ENCODE data around the gene SORCS2.

Gene SORCS2

DNA sequence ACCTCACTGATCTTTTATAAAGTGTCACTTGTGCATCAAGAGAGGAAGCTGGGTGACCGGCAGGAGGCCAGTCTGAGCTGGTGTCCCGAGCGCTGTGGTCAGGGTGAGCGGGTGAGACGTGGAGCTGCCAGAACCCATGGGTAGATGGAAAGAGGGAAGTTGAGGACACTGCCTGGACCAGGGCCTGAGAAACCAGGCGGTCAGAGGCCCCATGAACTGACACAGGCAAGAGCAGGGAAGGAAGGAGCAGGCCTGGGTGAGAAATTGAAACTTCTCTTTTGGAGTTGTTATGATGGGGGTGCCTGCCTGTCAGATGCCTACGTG, 554.7 kb downstream of the SORCS2 start:
- Histone ChIP-seq H4K20me1 (ENCODE audit: insufficient read depth, low read length) (no peaks in the 10 kb centered on the region), H3K27me3 (ENCODE audit: low read depth, low read length) (no peaks in the 10 kb centered on the region), H3K4me1 (ENCODE audit: low read length) (peaks cover 14% of the 10 kb centered on the region), H3K9ac (ENCODE audit: low read length) (no peak overlapping the region), H3K4me3 (ENCODE audit: low read length) (no peak overlapping the region), H3K9me3 (ENCODE audit: insufficient read depth, low read length) (no peaks in the 10 kb centered on the region), H3K4me2 (ENCODE audit: low read length) (no peak overlapping the region), H3K79me2 (ENCODE audit: low read length) (no peaks in the 10 kb centered on the region), H3K27ac (ENCODE audit: low read length) (no peak overlapping the region), H3K36me3 (replicated peaks; ENCODE audit: low read depth, low read length) (no peaks in the 10 kb centered on the region), H2AFZ (ENCODE audit: low read depth, low read length) (no peak overlapping the region)
- TF ChIP-seq, protein P1, sequence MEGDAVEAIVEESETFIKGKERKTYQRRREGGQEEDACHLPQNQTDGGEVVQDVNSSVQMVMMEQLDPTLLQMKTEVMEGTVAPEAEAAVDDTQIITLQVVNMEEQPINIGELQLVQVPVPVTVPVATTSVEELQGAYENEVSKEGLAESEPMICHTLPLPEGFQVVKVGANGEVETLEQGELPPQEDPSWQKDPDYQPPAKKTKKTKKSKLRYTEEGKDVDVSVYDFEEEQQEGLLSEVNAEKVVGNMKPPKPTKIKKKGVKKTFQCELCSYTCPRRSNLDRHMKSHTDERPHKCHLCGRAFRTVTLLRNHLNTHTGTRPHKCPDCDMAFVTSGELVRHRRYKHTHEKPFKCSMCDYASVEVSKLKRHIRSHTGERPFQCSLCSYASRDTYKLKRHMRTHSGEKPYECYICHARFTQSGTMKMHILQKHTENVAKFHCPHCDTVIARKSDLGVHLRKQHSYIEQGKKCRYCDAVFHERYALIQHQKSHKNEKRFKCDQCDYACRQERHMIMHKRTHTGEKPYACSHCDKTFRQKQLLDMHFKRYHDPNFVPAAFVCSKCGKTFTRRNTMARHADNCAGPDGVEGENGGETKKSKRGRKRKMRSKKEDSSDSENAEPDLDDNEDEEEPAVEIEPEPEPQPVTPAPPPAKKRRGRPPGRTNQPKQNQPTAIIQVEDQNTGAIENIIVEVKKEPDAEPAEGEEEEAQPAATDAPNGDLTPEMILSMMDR (IDR thresholded peaks at IDR 0.05; ENCODE audit: low read depth, low read length), result no peak
- TF ChIP-seq EZH2phosphoT487 (IDR thresholded peaks at IDR 0.05; ENCODE audit: low read depth), result no peak

DNA sequence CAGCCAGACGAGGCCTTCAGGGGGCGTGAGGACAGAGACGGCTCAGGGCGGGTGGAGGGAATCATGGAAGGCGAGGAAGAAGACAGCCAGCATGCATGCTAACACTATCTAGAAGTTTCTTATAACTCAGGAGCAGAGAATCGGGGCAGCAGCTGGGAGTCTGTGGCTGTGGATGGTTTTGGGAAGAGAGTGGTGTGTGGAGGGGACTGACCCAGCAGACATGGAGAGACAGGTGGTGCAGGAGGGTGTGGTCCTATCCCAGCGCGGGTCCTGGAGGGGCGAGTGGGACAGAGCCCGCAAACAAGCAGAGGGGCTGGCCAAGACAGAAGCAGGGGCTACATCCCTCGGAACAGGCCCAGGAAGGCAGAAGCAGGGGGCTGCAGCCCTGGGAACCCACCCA, 555.2 kb downstream of the SORCS2 start:
- no peaks in the 10 kb centered on the region for H3K9me3 ChIP-seq (ENCODE audit: insufficient read depth, low read length)
- peaks cover 14% of the 10 kb centered on the region for H3K4me1 ChIP-seq (ENCODE audit: low read length)
- no peaks in the 10 kb centered on the region for H3K27me3 ChIP-seq (ENCODE audit: low read depth, low read length)
- H3K27ac ChIP-seq (ENCODE audit: low read length), result no peak overlapping the region
- H3K9ac ChIP-seq (ENCODE audit: low read length), result no peak overlapping the region
- no peak overlapping the region for H2AFZ ChIP-seq (ENCODE audit: low read depth, low read length)
- H3K79me2 ChIP-seq (ENCODE audit: low read length), result no peaks in the 10 kb centered on the region
- H3K36me3 ChIP-seq (replicated peaks; ENCODE audit: low read depth, low read length), result no peaks in the 10 kb centered on the region
- no peaks in the 10 kb centered on the region for H4K20me1 ChIP-seq (ENCODE audit: insufficient read depth, low read length)
- H3K4me2 ChIP-seq (ENCODE audit: low read length), result no peak overlapping the region
- no peak for TF ChIP-seq EZH2phosphoT487 (IDR thresholded peaks at IDR 0.05; ENCODE audit: low read depth)
- TF ChIP-seq, protein P1 (IDR thresholded peaks at IDR 0.05; ENCODE audit: low read depth, low read length), result no peak
- H3K4me3 ChIP-seq (ENCODE audit: low read length), result no peak overlapping the region

DNA sequence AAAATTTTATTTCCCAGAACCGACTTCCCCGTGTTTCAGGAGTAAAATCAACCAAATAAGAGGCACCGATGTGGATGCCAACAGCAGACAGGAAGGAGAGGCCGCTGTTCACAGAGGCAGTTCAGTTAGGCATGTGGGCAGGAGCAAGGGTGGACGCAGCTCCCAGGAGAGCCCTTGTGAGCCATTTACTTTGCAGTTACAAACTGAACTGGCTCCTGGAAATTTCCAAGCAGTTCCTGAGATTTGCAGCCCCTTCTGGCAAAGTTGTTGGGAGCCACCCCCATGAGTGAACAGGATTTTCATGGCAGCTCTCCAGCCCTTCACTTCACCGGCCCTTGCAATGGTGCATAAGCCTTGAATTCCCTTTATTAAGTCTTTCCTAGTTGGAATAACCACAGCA, 558.2 kb downstream of the SORCS2 start:
- H3K4me2 ChIP-seq (ENCODE audit: low read length), result no peak overlapping the region
- H3K9me3 ChIP-seq (ENCODE audit: insufficient read depth, low read length), result no peaks in the 10 kb centered on the region
- no peaks in the 10 kb centered on the region for H3K79me2 ChIP-seq (ENCODE audit: low read length)
- no peaks in the 10 kb centered on the region for H3K36me3 ChIP-seq (replicated peaks; ENCODE audit: low read depth, low read length)
- no peak overlapping the region for H3K27ac ChIP-seq (ENCODE audit: low read length)
- H3K27me3 ChIP-seq (ENCODE audit: low read depth, low read length), result no peaks in the 10 kb centered on the region
- no peaks in the 10 kb centered on the region for H4K20me1 ChIP-seq (ENCODE audit: insufficient read depth, low read length)
- no peak for TF ChIP-seq EZH2phosphoT487 (IDR thresholded peaks at IDR 0.05; ENCODE audit: low read depth)
- TF ChIP-seq, protein P1 (IDR thresholded peaks at IDR 0.05; ENCODE audit: low read depth, low read length), result no peak
- H3K4me3 ChIP-seq (ENCODE audit: low read length), result no peak overlapping the region
- no peak overlapping the region for H3K9ac ChIP-seq (ENCODE audit: low read length)
- H2AFZ ChIP-seq (ENCODE audit: low read depth, low read length), result no peak overlapping the region
- H3K4me1 ChIP-seq (ENCODE audit: low read length), result no peaks in the 10 kb centered on the region

DNA sequence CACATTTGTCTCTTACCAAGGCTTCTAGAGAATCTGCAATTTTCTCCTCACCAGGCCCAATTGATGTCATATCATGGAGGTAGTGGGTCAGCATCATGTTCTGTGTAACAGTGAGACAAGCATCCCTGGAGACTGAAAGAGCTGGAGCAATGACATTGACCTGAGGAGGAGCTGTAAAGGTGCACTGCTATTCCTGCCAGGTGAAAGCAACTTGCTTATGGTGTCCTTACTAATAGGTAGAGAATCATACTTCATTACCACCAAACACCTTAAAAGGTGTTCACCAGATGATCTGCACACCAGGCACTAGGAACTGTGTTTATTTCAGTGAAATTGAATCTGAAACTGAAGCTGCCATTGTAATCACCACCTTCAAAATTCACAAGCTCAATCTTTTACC, 558.6 kb downstream of the SORCS2 start:
- Histone ChIP-seq H3K79me2 (ENCODE audit: low read length) (no peaks in the 10 kb centered on the region), H3K4me2 (ENCODE audit: low read length) (no peak overlapping the region), H3K36me3 (replicated peaks; ENCODE audit: low read depth, low read length) (no peaks in the 10 kb centered on the region), H3K27me3 (ENCODE audit: low read depth, low read length) (no peaks in the 10 kb centered on the region), H3K4me1 (ENCODE audit: low read length) (no peaks in the 10 kb centered on the region), H4K20me1 (ENCODE audit: insufficient read depth, low read length) (no peaks in the 10 kb centered on the region), H2AFZ (ENCODE audit: low read depth, low read length) (no peak overlapping the region), H3K4me3 (ENCODE audit: low read length) (no peak overlapping the region), H3K9me3 (ENCODE audit: insufficient read depth, low read length) (no peaks in the 10 kb centered on the region), H3K27ac (ENCODE audit: low read length) (no peak overlapping the region), H3K9ac (ENCODE audit: low read length) (no peak overlapping the region)
- TF ChIP-seq EZH2phosphoT487 (IDR thresholded peaks at IDR 0.05; ENCODE audit: low read depth), result no peak
- TF ChIP-seq, protein P1 (IDR thresholded peaks at IDR 0.05; ENCODE audit: low read depth, low read length), result no peak
